NCI-H1092 (cell line): ENCODE data around the gene P4HB.
A peak's percentile ranks its signal among the peaks of the same experiment; 100 is the strongest.

ENCODE experiments used
- DNase-seq: peaks from one replicate; lab custom pipeline; 2025; lab: John Stamatoyannopoulos, UW

P4HB gene

GRCh38 chr17:81831563-81831956, 28.8 kb downstream of the P4HB start:
- no peak for DNase-seq

DNA sequence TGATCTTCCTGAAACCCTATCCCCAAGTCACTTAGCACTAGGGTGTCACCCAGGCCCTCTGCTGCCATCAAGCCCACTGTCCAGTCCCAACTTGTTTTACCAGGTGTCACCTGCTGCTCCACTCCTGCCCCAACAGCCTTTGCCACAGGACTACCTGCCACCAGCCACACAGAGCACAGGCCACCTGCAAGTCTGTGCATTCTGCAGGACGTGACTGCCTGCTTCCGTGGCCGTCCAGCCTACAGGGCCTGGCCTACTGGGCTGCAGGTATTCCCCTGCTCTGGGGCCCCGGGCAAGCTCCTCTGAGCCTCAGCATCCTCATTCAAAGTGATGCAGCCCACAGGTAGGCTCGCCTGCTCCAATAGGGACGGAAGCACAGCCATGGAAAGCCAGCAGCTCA, 30.5 kb downstream of the P4HB start:
- DNase-seq: no peak

- DNase-seq: no peak
These were observed 31.7 kb downstream of the P4HB start for GRCh38 chr17:81828656-81829055.

DNA sequence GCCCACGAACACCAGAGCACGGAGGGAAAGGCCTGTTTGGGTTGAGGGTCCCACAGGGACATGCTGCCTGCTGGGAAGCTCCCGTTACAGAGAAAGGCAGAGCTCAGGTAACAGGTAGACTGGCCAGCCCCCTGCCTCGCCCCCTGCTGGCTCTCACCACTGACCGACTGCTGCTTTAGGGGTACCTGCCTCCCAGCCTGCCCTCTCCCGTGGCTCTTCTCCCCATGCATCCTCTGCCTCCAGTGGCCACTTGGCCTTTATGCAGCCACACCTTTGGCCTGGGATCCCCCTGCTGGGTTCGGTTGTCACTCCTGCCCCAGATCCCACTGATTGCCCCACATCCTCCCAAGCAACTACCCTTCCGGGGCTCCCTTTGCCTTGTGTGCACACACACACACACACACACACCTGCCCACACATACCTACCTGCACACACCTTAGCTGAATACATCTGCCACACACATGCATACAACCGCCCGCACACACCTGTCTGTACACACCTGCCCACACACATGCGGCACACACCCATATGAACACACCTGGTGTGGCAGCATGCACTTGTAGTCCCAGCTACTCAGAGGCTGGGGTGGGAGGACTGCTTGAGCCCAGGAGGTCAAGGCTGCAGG, 34.4 kb downstream of the P4HB start:
- no peak for DNase-seq

DNA sequence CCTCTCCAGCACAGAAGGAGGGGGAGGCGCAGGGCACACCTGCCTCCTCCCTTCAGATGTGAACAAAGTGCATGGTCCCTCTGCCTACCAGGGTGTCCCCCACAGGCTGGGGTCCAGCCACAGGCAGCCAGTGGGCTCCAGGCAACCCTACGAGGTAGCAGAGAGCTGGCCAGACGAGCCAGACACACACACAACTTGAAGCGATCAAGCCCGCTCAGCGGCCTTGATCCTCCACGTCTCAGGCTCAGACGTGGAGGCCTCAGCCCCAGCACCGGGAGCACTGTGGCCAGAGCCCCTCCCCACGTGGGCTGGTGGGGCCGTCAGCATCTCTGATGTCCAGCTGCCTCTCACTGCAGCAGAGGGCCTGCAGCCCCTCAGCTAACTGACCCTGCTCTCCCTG, 35.7 kb downstream of the P4HB start:
- DNase-seq: no peak

GRCh38 chr17:81823820-81824550, 36.4 kb downstream of the P4HB start:
- DNase-seq: no peak

GRCh38 chr17:81822996-81823819, 37.1 kb downstream of the P4HB start:
- no peak for DNase-seq

DNA sequence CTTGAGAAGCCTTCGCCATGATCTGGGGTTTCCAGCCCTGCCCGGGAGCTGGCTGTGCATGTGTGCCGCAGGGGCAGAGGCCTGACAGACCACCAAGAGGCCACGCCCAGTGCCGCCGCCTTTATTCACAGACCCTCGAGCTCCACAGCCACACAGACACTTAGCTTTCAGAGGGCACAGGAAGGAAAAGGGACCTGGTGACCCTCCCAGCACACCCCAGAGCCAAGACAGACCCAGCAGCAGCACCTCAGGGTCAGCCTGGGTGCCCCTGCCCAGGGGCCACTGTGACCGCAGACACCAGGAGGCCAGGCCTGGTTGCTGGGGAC, 38.1 kb downstream of the P4HB start:
- no peak for DNase-seq

DNA sequence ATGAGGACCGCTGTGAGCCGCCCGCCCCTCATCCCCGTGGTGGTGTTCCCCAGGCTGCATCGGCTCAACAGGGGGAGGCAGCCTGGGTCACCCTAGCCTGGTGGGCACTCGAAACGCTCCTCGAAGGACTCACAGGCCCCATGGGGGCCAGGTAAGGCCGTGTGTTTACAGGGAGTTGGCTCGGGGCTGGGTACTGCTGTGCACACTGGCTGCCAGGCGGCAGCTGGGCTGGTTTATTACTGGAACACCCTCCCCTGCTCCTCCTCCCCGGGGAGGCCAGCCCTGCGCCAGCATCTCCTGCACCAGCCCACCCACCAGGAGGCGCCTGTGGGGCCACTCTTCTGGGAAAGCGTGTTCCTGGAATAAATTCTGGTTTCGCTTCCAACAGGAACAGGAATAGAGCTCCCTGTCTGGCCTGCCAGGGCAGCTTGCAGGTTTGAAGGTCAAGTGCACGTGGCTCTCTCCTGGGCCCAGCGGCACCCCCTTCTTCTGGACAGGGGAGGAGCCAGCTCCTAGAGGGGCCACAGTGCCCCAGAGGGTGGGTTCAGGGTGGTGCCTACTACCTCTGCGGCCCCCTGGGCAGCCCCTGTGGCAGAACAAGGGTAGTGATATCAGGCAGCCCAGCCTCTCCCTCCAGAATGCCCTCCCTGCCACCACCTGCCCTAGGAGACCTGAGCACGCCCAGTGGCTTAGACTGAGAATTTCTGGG, 38.6 kb downstream of the P4HB start:
- no peak for DNase-seq

GRCh38 chr17:81821147-81821546, 39.2 kb downstream of the P4HB start:
- DNase-seq: no peak

- DNase-seq: no peak
These were observed 40.6 kb downstream of the P4HB start for GRCh38 chr17:81819708-81820107.

DNA sequence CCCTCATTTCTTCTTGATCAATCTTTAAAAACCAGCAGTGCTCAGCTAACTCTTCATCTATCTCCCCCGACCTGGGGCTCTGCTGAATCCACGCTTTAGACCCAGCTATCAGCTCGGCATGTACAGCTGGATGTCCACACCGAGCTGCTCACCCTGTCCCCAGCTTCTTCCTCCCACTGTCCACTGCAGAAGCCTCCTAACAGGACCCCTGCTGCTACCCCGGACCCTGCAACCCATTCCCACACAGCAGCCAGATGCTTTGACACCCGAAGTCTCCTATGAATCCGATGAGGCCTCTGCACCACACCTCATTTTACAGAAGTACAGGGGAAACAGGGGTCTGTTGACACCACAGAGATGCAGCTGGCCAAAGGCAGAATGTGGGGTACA, 42.6 kb downstream of the P4HB start:
- DNase-seq: no peak

DNA sequence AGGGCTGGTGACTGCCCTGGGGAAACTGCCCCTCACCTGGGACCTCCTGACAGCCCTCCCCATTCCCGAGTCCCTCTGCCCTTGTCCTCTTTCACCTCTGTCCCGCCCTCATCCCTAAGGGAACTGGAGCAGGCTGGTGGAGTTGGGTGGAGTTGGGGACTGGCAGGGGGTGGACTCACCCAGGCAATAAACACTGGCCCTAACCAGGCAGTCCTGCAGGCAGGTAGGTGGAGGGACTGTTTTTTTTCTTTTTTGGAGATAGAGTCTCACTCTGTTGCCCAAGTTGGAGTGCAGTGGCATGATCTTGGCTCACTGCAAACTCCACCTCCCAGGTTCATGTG, 44.7 kb downstream of the P4HB start:
- DNase-seq: no peak

DNA sequence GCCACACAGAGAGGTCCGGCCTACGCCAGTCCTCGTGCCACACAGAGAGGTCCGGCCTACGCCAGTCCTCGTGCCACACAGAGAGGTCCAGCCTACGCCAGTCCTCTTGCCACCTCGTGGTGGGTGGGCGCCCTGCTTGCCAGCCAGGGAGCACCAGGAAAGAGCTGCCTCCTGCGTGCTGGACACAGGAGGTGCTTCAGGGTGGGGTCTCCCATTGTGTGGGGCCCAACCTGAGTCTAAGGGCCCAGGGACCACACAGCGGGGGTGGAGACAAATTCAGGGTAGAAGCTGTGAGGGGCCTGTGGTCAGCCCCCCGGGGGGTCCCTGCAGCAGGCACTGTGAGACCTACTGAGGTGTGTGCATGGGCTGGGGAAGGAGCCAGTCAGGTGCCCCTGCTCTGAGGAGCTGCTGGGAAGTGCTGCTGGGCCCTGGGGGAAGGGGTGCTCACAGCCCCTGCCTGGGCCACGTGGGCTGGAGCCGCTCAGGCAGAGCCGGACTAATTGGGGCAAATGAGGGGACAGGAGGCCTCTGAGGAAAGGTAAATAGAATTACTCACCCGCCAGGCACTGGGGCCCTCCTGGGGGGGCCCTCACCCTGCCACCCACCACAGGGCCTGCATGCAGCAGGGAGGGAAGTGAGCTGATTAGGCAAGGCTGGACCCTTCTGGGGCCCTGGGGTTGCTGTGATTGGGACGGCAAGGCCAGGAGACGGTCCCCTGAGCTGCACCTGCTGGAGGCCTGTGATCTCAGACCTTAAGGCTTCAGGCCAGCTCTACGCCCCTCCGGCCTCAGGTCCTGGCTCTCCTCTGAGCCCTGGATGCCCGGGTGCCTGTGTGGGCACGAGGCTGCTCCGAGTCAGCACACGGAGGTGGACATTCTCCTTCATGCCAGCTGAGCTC, 45.3 kb downstream of the P4HB start:
- peak; percentile 50 for DNase-seq

GRCh38 chr17:81813861-81814683, 46.3 kb downstream of the P4HB start:
- DNase-seq: no peak

DNA sequence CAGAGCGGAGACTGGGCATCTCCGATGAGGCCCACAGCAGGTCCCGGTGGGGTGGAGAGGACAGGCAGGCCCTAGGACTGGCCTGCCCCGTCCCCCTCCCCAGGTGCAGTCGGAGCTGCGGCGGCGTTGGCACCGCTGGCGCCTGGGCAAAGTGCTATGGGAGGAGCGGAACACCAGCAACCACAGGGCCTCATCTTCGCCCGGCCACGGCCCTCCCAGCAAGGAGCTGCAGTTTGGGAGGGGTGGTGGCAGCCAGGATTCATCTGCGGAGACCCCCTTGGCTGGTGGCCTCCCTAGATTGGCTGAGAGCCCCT, 47.0 kb downstream of the P4HB start:
- no peak for DNase-seq

DNA sequence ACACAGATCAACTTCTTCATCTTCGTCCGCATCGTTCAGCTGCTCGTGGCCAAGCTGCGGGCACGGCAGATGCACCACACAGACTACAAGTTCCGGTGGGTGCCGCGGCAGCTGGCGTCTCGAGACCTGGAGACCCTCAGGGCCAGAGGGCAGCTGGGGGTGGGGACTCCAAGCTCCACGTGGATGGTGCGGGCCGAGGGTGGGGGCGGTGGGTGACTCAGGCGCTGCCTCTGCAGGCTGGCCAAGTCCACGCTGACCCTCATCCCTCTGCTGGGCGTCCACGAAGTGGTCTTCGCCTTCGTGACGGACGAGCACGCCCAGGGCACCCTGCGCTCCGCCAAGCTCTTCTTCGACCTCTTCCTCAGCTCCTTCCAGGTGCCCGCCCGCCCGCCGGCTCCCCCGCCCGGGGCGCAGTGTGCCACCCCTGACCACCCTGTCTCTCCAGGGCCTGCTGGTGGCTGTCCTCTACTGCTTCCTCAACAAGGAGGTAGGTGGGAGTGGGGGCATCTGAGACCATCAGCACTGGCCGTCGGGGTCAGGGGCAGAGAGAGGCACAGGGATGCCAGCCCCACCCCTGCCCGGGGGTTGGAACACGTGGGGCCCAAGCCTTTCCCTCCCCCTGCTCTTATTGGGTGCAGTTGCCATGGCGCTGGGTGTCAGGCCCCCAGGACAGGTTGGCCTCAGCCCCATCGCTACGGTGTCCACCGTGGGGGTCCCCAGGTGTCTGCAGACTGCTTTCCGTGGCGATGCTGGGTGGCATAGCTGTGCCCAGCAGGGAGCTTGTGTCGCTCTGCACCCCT, 47.6 kb downstream of the P4HB start:
- no peak for DNase-seq

GRCh38 chr17:81811705-81812570, 48.4 kb downstream of the P4HB start:
- DNase-seq: no peak
